ENCODE results near the gene NUDT3. TPM values are rescaled to one million over a fixed set of nuclear protein-coding genes. Genes with fewer than 3 reads are reported as not detected.
"Not testable (repeated sequence)": the region's sequence is repeated elsewhere in the genome, so short reads cannot be mapped to it uniquely, and the experiment has no call there.

The NUDT3 gene
- total and polyA plus RNA-seq, 2 experiments from 2014 or later: 8.1 to 11.5 TPM

DNA sequence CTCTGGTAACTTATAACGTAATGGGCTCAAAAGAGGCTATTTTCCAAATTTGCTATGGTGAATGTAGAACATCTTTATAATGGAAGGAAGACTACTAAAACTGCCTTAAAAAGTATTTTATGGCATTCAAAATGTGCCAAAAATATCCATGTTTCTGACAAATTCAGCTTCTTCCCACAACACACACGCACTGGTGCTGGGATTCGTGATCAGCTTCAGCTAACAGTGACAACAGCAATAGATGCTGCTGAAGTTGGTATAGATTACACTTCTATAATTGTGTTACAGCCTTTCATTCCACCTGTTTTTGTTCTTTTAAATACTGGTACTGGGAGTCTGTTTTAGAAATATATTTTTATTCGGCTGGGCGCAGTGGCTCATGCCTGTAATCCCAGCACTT, 19.0 kb downstream of the NUDT3 start:
- H3F3A ChIP-seq (ENCODE audit: insufficient read depth): 0 out of 2 replicates have a peak, but pooled peaks cover 3% of the 10 kb centered on the region
- in situ Hi-C loops (cut with MboI): no loop called here
- H3K4me3 ChIP-seq: no peak overlapping the region
- H3K9ac ChIP-seq: no peak overlapping the region
- no peaks in the 10 kb centered on the region for H3K27me3 ChIP-seq (replicated peaks; ENCODE audit: insufficient read depth)
- no peak overlapping the region for H3K27ac ChIP-seq
- no peak overlapping the region for H2AFZ ChIP-seq
- no peaks in the 10 kb centered on the region for H3K9me2 ChIP-seq (ENCODE audit: insufficient read depth)
- H3K9me3 ChIP-seq (ENCODE audit: low read depth): no peaks in the 10 kb centered on the region
- WGBS, 2 experiments (ENCODE audit: low coverage in 1 of 2, low lambda C conversion rate in 2 of 2, missing lambda C conversion rate in 2 of 2): 95 to 97% methylated on average over 5 of the region's 5 CpGs
- no peak for DNase-seq
- no peaks in the 10 kb centered on the region for H3K36me3 ChIP-seq (ENCODE audit: low read depth)
- TF ChIP-seq EZH2 (IDR thresholded peaks at IDR 0.05; ENCODE audit: insufficient read depth, poor library complexity, severe bottlenecking) (no peak), EZH2phosphoT487 (IDR thresholded peaks at IDR 0.05; ENCODE audit: insufficient read depth, low read depth) (no peak)
- peaks cover 100% of the 10 kb centered on the region for H3K79me2 ChIP-seq (ENCODE audit: insufficient read depth)
- H4K20me1 ChIP-seq (ENCODE audit: insufficient read depth): peaks cover 4% of the 10 kb centered on the region; the same call in 1 of the 2 replicates
- peaks cover 5% of the 10 kb centered on the region; the same call in 1 of the 2 replicates for H3K4me1 ChIP-seq (ENCODE audit: insufficient read depth)
- H3K4me2 ChIP-seq (ENCODE audit: unreplicated experiment): no peak overlapping the region

- H2AFZ ChIP-seq; H3K27ac ChIP-seq; H3K9me3 ChIP-seq (ENCODE audit: low read depth); DNase-seq; H3K4me1 ChIP-seq (ENCODE audit: insufficient read depth); H3K4me3 ChIP-seq; H4K20me1 ChIP-seq (ENCODE audit: insufficient read depth); H3K4me2 ChIP-seq (ENCODE audit: unreplicated experiment); H3K27me3 ChIP-seq (replicated peaks; ENCODE audit: insufficient read depth); H3K9me2 ChIP-seq (ENCODE audit: insufficient read depth); H3K36me3 ChIP-seq (ENCODE audit: low read depth); H3F3A ChIP-seq (ENCODE audit: insufficient read depth); in situ Hi-C loops (cut with MboI); H3K9ac ChIP-seq: not testable (repeated sequence)
- WGBS, 2 experiments (ENCODE audit: low coverage in 1 of 2, low lambda C conversion rate in 2 of 2, missing lambda C conversion rate in 2 of 2): 98 to 99% methylated on average over 5 of the region's 5 CpGs
- peaks cover 100% of the 10 kb centered on the region for H3K79me2 ChIP-seq (ENCODE audit: insufficient read depth)
Observed at GRCh38 chr6:34371865-34372264, 20.6 kb downstream of the NUDT3 start.

- in situ Hi-C loops (cut with MboI): no loop called here
- H3K9ac ChIP-seq: no peak overlapping the region
- DNase-seq: no peak
- no peaks in the 10 kb centered on the region for H3K9me2 ChIP-seq (ENCODE audit: insufficient read depth)
- 98 to 99% methylated on average over 5 of the region's 5 CpGs for WGBS, 2 experiments (ENCODE audit: low coverage in 1 of 2, low lambda C conversion rate in 2 of 2, missing lambda C conversion rate in 2 of 2)
- no peak overlapping the region for H2AFZ ChIP-seq
- no peaks in the 10 kb centered on the region for H3K4me1 ChIP-seq (ENCODE audit: insufficient read depth)
- no peaks in the 10 kb centered on the region for H3F3A ChIP-seq (ENCODE audit: insufficient read depth)
- H3K4me3 ChIP-seq: no peak overlapping the region
- no peaks in the 10 kb centered on the region for H3K36me3 ChIP-seq (ENCODE audit: low read depth)
- peaks cover 4% of the 10 kb centered on the region; the same call in 1 of the 2 replicates for H4K20me1 ChIP-seq (ENCODE audit: insufficient read depth)
- peaks cover 94% of the 10 kb centered on the region for H3K79me2 ChIP-seq (ENCODE audit: insufficient read depth)
- no peaks in the 10 kb centered on the region for H3K9me3 ChIP-seq (ENCODE audit: low read depth)
- no peak for TF ChIP-seq EZH2 (IDR thresholded peaks at IDR 0.05; ENCODE audit: insufficient read depth, poor library complexity, severe bottlenecking)
- no peak for TF ChIP-seq EZH2phosphoT487 (IDR thresholded peaks at IDR 0.05; ENCODE audit: insufficient read depth, low read depth)
- no peaks in the 10 kb centered on the region for H3K27me3 ChIP-seq (replicated peaks; ENCODE audit: insufficient read depth)
- no peak overlapping the region for H3K27ac ChIP-seq
- no peak overlapping the region for H3K4me2 ChIP-seq (ENCODE audit: unreplicated experiment)
Observed at GRCh38 chr6:34370361-34370760, 22.1 kb downstream of the NUDT3 start.

DNA sequence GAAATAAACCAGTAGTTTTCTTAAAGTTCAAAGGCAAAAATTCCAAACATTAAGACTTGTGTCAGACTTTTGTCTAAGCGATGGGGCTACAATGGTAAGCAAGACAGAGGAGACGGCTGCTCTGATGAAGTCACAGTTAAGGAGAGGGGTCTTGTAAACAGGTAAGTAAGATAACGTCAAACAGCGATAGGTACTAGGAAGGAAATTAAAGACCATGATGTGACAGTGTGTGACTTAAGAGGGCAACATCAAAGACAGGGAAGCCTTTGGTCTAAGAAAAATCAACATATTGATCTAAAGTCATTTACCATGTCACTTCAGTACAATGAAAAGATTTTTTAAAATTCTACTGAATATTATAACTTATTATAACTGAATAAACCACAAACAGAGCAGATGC, 23.1 kb downstream of the NUDT3 start:
- Histone ChIP-seq H3K9me2 (ENCODE audit: insufficient read depth) (no peaks in the 10 kb centered on the region), H4K20me1 (ENCODE audit: insufficient read depth) (peaks cover 6% of the 10 kb centered on the region; the same call in 1 of the 2 replicates), H3K4me2 (ENCODE audit: unreplicated experiment) (no peak overlapping the region), H3K9ac (no peak overlapping the region), H3K4me3 (no peak overlapping the region), H3K9me3 (ENCODE audit: low read depth) (no peaks in the 10 kb centered on the region), H3K4me1 (ENCODE audit: insufficient read depth) (no peaks in the 10 kb centered on the region), H2AFZ (no peak overlapping the region), H3K36me3 (ENCODE audit: low read depth) (no peaks in the 10 kb centered on the region), H3K27me3 (replicated peaks; ENCODE audit: insufficient read depth) (no peaks in the 10 kb centered on the region), H3F3A (ENCODE audit: insufficient read depth) (no peaks in the 10 kb centered on the region), H3K27ac (no peak overlapping the region), H3K79me2 (ENCODE audit: insufficient read depth) (peaks cover 94% of the 10 kb centered on the region)
- in situ Hi-C loops (cut with MboI): no loop called here
- TF ChIP-seq EZH2 (IDR thresholded peaks at IDR 0.05; ENCODE audit: insufficient read depth, poor library complexity, severe bottlenecking): no peak
- TF ChIP-seq EZH2phosphoT487 (IDR thresholded peaks at IDR 0.05; ENCODE audit: insufficient read depth, low read depth): no peak
- WGBS, 2 experiments (ENCODE audit: low coverage in 1 of 2, low lambda C conversion rate in 2 of 2, missing lambda C conversion rate in 2 of 2): 95 to 96% methylated on average over 4 of the region's 4 CpGs
- no peak for DNase-seq

GRCh38 chr6:34366639-34366921, 25.9 kb downstream of the NUDT3 start:
- H2AFZ ChIP-seq: no peak overlapping the region
- no peaks in the 10 kb centered on the region for H3K36me3 ChIP-seq (ENCODE audit: low read depth)
- no peak overlapping the region for H3K27ac ChIP-seq
- in situ Hi-C loops (cut with MboI): no loop called here
- no peak overlapping the region for H3K4me2 ChIP-seq (ENCODE audit: unreplicated experiment)
- no peaks in the 10 kb centered on the region for H3F3A ChIP-seq (ENCODE audit: insufficient read depth)
- no peaks in the 10 kb centered on the region for H3K4me1 ChIP-seq (ENCODE audit: insufficient read depth)
- H3K9ac ChIP-seq: no peak overlapping the region
- no peak for DNase-seq
- H3K79me2 ChIP-seq (ENCODE audit: insufficient read depth): peaks cover 94% of the 10 kb centered on the region
- no peaks in the 10 kb centered on the region for H3K9me3 ChIP-seq (ENCODE audit: low read depth)
- no peak overlapping the region for H3K4me3 ChIP-seq
- no peaks in the 10 kb centered on the region for H3K27me3 ChIP-seq (replicated peaks; ENCODE audit: insufficient read depth)
- WGBS, 2 experiments (ENCODE audit: low coverage in 1 of 2, low lambda C conversion rate in 2 of 2, missing lambda C conversion rate in 2 of 2): 86 to 87% methylated on average over 3 of the region's 3 CpGs
- H4K20me1 ChIP-seq (ENCODE audit: insufficient read depth): peaks cover 9% of the 10 kb centered on the region; the same call in 1 of the 2 replicates
- no peaks in the 10 kb centered on the region for H3K9me2 ChIP-seq (ENCODE audit: insufficient read depth)
- no peak for TF ChIP-seq EZH2phosphoT487 (IDR thresholded peaks at IDR 0.05; ENCODE audit: insufficient read depth, low read depth)
- no peak for TF ChIP-seq EZH2 (IDR thresholded peaks at IDR 0.05; ENCODE audit: insufficient read depth, poor library complexity, severe bottlenecking)

DNA sequence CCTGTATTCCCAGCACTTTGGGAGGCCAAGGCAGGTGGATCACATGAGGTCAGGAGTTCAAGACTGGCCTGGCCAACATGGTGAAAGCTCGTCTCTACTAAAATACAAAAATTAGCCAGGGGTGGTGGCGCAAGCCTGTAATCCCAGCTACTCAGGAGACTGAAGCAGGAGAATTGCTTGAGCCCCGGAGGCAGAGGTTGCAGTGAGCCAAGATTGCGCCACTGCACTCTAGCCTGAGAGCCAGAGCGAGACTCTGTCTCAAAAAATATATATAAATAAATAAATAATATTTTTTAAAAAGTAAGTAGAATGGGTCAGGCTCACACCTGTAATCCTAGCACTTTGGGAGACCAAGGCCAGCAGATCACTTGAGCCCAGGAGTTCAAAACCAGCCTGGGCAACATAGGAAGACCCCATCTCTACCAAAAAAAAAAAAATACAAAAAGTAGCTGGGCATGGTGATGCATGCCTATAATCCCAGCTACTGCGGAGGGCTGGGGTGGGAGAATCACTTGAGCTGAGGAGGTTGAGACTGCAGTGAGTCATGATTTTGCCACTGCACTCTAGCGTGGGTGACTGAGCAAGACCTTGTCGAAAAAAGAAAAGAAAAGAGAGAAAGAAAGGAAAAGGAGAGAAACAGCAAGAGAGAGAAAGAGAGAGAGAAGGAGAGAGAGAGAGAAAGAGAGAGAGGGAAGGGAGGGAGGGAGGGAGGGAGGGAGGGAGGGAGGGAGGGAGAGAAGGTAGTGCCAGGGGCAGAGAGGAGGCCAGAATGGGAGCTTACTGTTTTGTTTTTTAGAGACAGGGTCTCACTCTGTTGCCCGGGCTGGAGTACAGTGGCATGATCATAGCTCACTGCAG, 26.5 kb downstream of the NUDT3 start:
- H3K9ac ChIP-seq; H3K9me2 ChIP-seq (ENCODE audit: insufficient read depth); H3F3A ChIP-seq (ENCODE audit: insufficient read depth); H3K4me3 ChIP-seq; H3K4me1 ChIP-seq (ENCODE audit: insufficient read depth); H2AFZ ChIP-seq; H3K9me3 ChIP-seq (ENCODE audit: low read depth); H3K36me3 ChIP-seq (ENCODE audit: low read depth); in situ Hi-C loops (cut with MboI); H3K27me3 ChIP-seq (replicated peaks; ENCODE audit: insufficient read depth): not testable (repeated sequence)
- Histone ChIP-seq H3K4me2 (ENCODE audit: unreplicated experiment) (peak overlapping the region; percentile 26), H3K79me2 (ENCODE audit: insufficient read depth) (peaks cover 94% of the 10 kb centered on the region), H4K20me1 (ENCODE audit: insufficient read depth) (peaks cover 15% of the 10 kb centered on the region; the same call in 1 of the 2 replicates), H3K27ac (peak overlapping the region; percentile 50)
- peak; percentile 84 for DNase-seq
- 72 to 73% methylated on average over 9 of the region's 9 CpGs for WGBS, 2 experiments (ENCODE audit: low coverage in 1 of 2, low lambda C conversion rate in 2 of 2, missing lambda C conversion rate in 2 of 2)

DNA sequence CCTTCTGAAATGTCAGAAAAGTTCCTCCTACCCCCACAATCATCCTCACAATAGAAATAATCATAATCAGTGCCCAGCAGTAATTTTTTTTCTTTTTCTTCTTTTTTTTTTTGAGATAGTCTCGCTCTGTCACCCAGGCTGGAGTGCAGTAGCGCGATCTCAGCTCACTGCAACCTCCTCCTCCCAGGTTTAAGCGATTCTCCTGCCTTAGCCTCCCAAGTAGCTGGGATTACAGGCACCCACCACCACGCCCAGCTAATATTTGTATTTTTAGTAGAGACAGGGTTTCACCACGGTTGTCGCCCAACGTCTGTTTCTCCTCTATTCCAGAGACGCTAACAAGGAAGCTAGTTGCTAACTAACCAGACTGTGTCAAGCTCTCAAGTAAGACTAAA, 28.8 kb downstream of the NUDT3 start:
- H3K27ac ChIP-seq; H3K9me3 ChIP-seq (ENCODE audit: low read depth); H3F3A ChIP-seq (ENCODE audit: insufficient read depth); in situ Hi-C loops (cut with MboI); H3K4me3 ChIP-seq; DNase-seq; H3K9me2 ChIP-seq (ENCODE audit: insufficient read depth); H3K36me3 ChIP-seq (ENCODE audit: low read depth); H3K27me3 ChIP-seq (replicated peaks; ENCODE audit: insufficient read depth); H3K9ac ChIP-seq; H3K4me2 ChIP-seq (ENCODE audit: unreplicated experiment); H2AFZ ChIP-seq: not testable (repeated sequence)
- H3K79me2 ChIP-seq (ENCODE audit: insufficient read depth): peaks cover 92% of the 10 kb centered on the region
- 97 to 98% methylated on average over 9 of the region's 9 CpGs for WGBS, 2 experiments (ENCODE audit: low coverage in 1 of 2, low lambda C conversion rate in 2 of 2, missing lambda C conversion rate in 2 of 2)
- peaks cover 24% of the 10 kb centered on the region for H3K4me1 ChIP-seq (ENCODE audit: insufficient read depth)
- peaks cover 31% of the 10 kb centered on the region for H4K20me1 ChIP-seq (ENCODE audit: insufficient read depth)
